Muscle layer of colon (tissue), 2 donors: ENCODE data around the gene TARDBP.
"Not testable (repeated sequence)": the region's sequence is repeated elsewhere in the genome, so short reads cannot be mapped to it uniquely, and the experiment has no call there.

Source experiments
- H3K27ac ChIP-seq: one replicate; pipeline ENCODE4 v1.7.0; 2013; ENCODE audit warnings: low read depth, mild to moderate bottlenecking, low read length, moderate library complexity
- H3K27me3 ChIP-seq, 2 donors: one replicate each; pipeline ENCODE4 v1.7.0; 2013; ENCODE audit warnings: low read length in 2 of 2, mild to moderate bottlenecking in 2 of 2; ENCODE audit not compliant: insufficient read depth in 2 of 2, control insufficient read depth in 1 of 2
- H3K36me3 ChIP-seq: one replicate; pipeline ENCODE4 v1.7.0; 2013; ENCODE audit warnings: mild to moderate bottlenecking, low read length; ENCODE audit not compliant: insufficient read depth
- H3K4me1 ChIP-seq: one replicate; pipeline ENCODE4 v1.7.0; 2013; ENCODE audit warnings: mild to moderate bottlenecking, low read length; ENCODE audit not compliant: insufficient read depth
- H3K4me3 ChIP-seq, 2 donors: one replicate each; pipeline ENCODE4 v1.7.0; 2013; ENCODE audit warnings: low read length in 2 of 2, low read depth in 1 of 2, mild to moderate bottlenecking in 1 of 2, moderate library complexity in 1 of 2
- H3K9ac ChIP-seq: one replicate; pipeline ENCODE4 v1.7.0; 2013; ENCODE audit warnings: low read length
- H3K9me3 ChIP-seq: one replicate; pipeline ENCODE4 v1.7.0; 2013; ENCODE audit warnings: mild to moderate bottlenecking, low read length
- donor health status: abdominal sarcoma.
- donor health status: Adenocarcinoma of cecum.

TARDBP gene

DNA sequence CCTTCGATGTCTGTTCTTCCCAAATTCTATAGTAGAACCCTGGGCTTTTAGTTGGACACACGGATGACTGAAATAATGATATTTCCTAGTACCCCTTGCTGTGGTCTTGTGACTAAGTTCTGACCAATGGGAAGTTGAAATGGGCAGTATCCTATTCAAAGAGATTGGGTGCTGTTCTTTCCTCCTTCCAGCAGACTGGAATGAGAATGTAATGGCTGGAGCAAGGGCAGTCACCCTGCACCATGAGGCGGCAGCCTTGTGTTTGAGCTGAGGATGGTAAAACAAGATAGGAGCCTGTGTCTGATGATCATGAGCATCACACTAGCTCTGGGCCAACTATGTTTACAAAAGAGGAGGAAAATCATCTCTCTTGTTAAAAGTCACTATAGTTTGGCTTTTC, 52.5 kb downstream of the TARDBP start:
- Histone ChIP-seq H3K9me3 (no peaks in the 10 kb centered on the region), H3K27me3 (no peaks in the 10 kb centered on the region), H3K36me3 (peaks cover 49% of the 10 kb centered on the region), H3K27ac (no peak overlapping the region), H3K4me3 (no peak overlapping the region), H3K4me1 (peaks cover 10% of the 10 kb centered on the region), H3K9ac (no peak overlapping the region)

DNA sequence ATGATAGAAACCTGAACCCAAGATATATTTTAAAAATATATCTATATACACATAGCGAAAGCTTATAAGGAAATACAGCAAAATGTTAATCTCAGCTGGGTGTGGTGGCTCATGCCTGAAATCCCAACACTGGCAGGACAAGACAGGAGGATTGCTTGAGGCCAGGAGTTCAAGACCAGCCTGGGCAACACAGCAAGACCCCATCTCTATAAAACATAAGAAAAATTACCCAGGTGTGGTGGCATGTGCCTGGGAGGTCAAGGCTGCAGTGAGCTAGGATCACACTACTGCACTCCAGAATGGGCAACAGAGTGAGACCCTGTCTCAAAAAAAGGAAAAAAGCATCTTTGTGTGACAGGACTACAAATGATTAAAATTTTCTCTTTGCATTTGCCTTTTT, 53.3 kb downstream of the TARDBP start:
- Histone ChIP-seq H3K27ac (no peak overlapping the region), H3K4me3 (no peak overlapping the region), H3K36me3 (peaks cover 56% of the 10 kb centered on the region), H3K4me1 (peaks cover 8% of the 10 kb centered on the region), H3K27me3 (no peaks in the 10 kb centered on the region), H3K9me3 (no peaks in the 10 kb centered on the region), H3K9ac (no peak overlapping the region)

DNA sequence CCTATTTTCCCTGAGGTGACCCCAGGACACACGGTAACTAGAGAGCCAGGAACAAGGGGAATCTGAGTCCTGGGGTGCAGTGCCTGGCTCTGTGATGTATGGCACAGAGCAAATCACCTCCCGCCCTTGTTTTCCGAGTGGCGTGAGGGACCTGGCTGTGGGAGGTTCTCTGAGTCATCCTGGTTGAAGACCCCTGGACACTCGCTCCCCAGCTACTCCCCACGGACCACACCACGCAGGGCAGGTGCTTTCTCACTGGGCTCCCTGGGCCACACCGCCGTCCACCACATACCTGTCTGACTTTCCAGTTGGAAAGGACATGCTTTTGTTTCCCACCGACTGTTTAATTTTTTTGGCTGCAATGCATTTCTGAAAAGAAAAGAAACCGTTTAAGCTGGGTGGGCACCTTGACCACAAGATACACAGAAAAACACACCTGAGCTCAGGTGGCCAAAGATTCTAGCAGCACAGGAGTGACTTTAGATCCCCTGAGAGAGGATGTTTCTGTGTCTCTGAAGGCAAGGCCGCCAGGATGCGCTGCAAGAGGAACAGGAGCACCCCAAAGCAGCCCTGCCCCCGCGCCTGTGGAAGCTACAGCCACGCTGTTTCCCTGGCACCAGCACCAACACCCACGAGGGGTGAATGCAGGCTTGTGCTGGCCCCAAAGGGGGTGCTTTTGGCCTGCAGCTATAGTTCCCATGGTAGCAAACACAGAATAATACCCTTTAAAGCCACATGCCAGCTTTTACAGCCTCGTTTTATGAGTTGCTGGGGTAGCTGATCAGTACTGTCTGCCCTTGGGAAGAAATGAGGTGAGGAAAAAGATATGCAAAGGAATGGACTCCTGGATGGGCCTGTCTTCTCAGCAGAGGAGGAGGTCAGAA, 55.5 kb downstream of the TARDBP start:
- H3K9ac ChIP-seq: no peak overlapping the region
- H3K27ac ChIP-seq: no peak overlapping the region
- peaks cover 77% of the 10 kb centered on the region for H3K36me3 ChIP-seq
- no peaks in the 10 kb centered on the region for H3K4me1 ChIP-seq
- H3K9me3 ChIP-seq: no peaks in the 10 kb centered on the region
- no peaks in the 10 kb centered on the region for H3K27me3 ChIP-seq
- no peak overlapping the region for H3K4me3 ChIP-seq

DNA sequence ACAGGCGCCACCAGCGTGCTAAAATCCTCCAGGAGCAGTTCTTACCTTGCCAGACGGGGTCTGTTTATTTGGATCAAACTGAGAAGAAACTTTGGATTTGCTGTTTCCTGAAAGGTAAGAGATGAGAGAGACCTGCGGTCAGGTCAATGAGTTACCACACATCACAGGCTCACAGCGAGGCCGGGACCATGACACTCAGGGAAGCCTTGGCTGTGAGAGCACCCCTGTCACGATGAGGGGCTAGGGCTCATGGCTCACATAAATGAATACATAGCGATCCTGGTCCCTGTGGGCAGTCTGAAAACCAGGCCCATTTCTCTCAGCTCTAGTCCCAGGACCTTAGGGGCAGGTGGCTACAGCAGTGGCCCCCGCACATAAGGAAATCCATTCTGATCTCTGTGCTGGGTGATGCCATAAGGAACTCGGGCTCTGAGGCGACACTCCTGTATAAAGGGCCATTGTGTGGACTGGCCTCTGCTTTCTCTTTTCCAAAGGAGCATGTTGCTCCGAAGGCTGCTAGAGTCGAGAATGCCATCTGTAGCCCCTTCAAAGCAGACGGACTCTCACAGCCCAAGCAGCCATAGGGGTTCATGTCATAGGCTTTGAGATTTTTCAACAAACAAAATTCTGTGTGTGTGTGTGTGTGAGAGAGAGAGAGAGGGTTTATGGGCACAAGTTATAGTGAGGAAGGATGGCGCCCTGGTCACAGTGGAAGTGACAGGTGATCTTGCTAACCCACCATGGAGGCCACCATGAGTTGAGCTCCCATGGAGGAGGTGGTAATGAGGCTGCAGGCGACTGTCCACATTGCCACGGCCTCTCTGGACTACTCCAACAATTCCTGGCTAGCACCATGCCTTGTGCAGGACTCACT, 56.4 kb downstream of the TARDBP start:
- Histone ChIP-seq H3K27me3 (no peaks in the 10 kb centered on the region), H3K9ac (no peak overlapping the region), H3K4me1 (no peaks in the 10 kb centered on the region), H3K9me3 (no peaks in the 10 kb centered on the region), H3K36me3 (peaks cover 79% of the 10 kb centered on the region), H3K27ac (no peak overlapping the region), H3K4me3 (no peak overlapping the region)

DNA sequence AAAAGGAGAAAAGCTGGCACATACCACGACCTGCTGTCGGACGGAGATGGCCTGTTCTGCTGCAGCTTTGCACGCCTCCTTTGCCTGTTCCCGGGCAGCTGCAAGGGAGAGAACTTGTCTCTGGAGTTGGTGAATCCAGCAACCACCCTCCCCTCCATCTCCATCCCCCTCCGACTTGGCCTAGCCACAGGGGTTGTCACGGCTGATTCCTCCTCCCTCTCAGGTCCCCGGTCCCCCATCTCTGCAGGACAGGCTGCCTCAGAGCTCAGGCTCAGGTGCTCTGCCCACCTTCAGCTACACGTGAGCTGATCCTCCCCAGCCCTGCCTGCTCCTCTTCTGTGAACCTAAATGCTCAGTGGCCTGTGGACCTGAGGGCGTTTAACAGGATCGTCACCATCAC, 58.4 kb downstream of the TARDBP start:
- H3K36me3 ChIP-seq: peaks cover 85% of the 10 kb centered on the region
- no peaks in the 10 kb centered on the region for H3K9me3 ChIP-seq
- no peaks in the 10 kb centered on the region for H3K4me1 ChIP-seq
- no peak overlapping the region for H3K4me3 ChIP-seq
- H3K27me3 ChIP-seq: no peaks in the 10 kb centered on the region
- H3K9ac ChIP-seq: no peak overlapping the region
- no peak overlapping the region for H3K27ac ChIP-seq

DNA sequence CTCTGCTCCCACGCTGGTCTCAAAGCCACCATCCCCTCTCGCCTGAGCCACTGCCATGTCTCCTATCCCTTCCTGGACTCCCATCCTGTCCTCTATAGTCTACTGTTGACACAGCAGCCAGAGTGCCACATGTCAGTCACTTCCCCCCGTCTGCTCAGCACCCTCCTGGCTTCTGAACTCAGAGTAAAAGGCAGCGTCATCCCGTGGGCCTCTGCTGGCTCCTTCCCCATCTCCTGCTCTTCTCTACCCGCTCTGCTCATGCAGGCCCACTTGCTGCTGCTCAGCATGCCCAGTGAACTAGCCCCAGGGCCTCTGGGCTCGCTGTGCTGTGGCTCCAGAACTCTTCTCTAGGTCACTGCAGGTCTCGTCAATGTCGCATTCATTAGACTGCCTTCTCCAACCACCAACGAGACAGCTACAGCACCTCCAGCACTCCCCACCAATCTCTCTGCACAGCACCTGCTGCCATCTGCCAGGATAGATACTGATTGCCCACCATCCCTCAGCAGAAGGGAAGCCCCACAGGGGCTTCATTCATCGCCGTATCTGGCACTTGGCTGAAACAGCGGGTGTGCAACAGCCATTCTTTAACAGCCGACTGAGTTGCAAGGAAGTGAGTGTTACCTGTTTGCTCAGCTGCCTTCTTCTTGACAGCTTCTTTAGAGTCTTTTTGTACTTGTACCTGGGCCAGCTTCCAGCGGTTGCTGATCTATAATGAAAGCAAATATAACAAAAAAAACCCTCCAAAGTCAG, 59.2 kb downstream of the TARDBP start:
- Histone ChIP-seq H3K36me3 (peaks cover 83% of the 10 kb centered on the region), H3K9me3 (no peaks in the 10 kb centered on the region), H3K4me3 (no peak overlapping the region), H3K27me3 (no peaks in the 10 kb centered on the region), H3K4me1 (no peaks in the 10 kb centered on the region), H3K27ac (no peak overlapping the region), H3K9ac (no peak overlapping the region)

DNA sequence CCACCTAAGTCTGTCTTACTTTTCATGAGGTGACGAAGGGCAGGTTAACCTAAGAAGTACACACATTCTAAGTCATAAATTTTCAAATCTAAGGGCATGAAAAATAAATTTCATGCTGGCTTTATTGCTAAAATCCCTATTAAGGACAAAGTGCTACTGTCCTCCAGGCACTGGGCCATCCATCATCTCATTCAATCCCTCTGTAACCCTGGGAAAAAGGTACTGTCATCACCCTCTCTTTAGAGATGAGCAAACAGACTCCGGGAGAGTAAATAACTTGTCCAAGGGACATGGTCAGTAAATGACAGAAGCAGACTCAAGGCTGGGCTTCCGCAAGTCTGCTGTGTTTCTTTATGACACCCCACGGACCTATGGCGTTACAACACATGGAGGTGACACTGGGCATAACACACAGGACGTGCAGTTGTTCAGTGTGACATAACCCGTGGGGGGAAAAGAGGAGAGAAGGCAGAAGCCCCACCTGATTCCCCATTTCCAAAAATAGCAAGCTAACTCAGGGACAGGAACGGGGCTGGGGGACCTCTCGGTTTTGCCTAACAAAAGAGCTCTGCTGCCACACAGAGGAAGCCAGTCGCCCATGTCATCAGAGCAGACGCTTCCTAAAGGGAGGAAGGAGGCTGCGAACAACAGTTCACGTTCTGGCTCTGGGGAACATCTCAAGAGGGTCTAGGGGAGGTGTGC, 59.9 kb downstream of the TARDBP start:
- no peaks in the 10 kb centered on the region for H3K27me3 ChIP-seq
- no peak overlapping the region for H3K27ac ChIP-seq
- H3K4me3 ChIP-seq: no peak overlapping the region
- H3K36me3 ChIP-seq: peaks cover 86% of the 10 kb centered on the region
- H3K9me3 ChIP-seq: no peaks in the 10 kb centered on the region
- H3K4me1 ChIP-seq: no peaks in the 10 kb centered on the region
- no peak overlapping the region for H3K9ac ChIP-seq

DNA sequence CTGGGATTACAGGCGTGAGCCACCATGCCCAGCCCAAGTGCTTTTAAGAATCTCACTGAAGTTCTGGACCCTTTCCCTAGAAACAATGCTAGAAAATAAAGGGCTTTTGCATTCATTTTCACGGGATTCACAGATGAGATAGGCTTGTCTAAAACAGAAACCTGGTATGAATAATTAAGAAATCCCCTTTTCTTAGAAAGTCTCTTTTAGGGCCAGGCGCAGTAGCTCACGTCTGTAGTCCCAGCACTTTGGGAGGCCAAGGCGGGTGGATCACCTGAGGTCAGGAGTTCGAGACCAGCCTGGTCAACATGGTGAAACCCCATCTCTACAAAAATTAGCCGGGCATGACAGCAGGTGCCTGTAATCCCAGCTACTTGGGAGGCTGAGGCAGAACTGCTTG, 60.9 kb downstream of the TARDBP start:
- peaks cover 83% of the 10 kb centered on the region for H3K36me3 ChIP-seq
- H3K4me3 ChIP-seq, H3K4me1 ChIP-seq, H3K9me3 ChIP-seq, H3K9ac ChIP-seq, H3K27me3 ChIP-seq, H3K27ac ChIP-seq: not testable (repeated sequence)
